ENCODE data around the gene TOR1B. TPM values are rescaled to one million over a fixed set of nuclear protein-coding genes. Genes with fewer than 3 reads are reported as not detected.
"Not testable (repeated sequence)": the region's sequence is repeated elsewhere in the genome, so short reads cannot be mapped to it uniquely, and the experiment has no call there.

TOR1B gene, protein sequence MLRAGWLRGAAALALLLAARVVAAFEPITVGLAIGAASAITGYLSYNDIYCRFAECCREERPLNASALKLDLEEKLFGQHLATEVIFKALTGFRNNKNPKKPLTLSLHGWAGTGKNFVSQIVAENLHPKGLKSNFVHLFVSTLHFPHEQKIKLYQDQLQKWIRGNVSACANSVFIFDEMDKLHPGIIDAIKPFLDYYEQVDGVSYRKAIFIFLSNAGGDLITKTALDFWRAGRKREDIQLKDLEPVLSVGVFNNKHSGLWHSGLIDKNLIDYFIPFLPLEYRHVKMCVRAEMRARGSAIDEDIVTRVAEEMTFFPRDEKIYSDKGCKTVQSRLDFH
- 10 to 100 TPM; 10.7 to 31.4 (median 14.6) TPM for total RNA-seq

DNA sequence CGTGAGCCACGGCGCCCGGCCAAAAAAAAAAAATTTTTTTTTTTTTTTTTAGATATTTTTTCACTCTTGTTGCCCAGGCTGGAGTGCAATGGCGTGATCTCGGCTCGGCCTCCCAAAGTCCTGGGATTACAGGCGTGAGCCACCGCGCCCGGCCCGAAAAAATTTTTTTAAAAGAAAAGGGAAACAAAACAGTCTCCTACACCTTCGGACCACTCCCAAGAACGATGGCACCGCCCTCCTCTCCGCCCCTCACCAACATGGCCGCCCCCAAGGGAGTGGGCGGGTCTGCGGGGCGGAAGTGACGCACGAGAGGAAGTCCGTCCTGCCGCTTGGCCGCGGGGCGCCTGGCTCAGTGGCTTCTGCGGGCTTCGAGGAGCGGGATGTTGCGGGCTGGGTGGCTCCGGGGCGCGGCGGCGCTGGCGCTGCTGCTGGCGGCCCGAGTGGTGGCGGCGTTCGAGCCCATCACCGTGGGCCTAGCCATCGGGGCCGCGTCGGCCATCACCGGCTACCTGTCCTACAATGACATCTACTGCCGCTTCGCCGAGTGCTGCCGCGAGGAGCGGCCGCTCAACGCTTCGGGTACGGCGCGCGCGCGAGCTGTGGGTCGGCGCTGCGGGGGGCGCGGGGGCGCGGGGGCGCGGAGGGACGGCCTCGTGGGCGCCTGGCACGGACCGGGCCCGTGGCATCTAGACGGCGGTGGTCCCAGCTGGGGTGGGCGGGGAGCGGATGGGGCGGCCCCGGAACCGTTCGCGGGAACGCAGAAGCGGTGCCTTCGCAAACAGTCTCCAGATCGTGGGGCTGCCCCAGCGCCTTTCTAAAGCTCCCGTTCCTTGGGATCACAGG, at the start of gene TOR1B:
Gene TOR1B, plus strand, starts transcription at position 352 of the 843 bp plus-strand sequence. Its CDS starts 29 bp downstream, at position 381.
- peaks cover 6 to 7% of the 10 kb centered on the region in 2 donors for H3K4me1 ChIP-seq (replicated peaks in 1 of 2)
- H3K27ac ChIP-seq = peak within 1 kb of the TSS; percentile 24 to 59
- ATAC-seq (replicated peaks in 6 of 8) = peak; percentile 93 to 97 (median 94)
- WGBS, 10 experiments = 0 to 83% (median 3%) methylated on average over 1 to 7 of the region's 93 CpGs; no CpG with 5 or more reads in 3 of the 10 experiments
- in situ Hi-C loops (cut with MboI; ENCODE audit: low pct_unique_long_range_greater_than_20kb in 2 of 9, low sequenced_read_pairs in 9 of 9, unreplicated experiment in 9 of 9) = no loop called here
- peak within 1 kb of the TSS; percentile 59 to 96 (median 80) for H3K4me3 ChIP-seq

DNA sequence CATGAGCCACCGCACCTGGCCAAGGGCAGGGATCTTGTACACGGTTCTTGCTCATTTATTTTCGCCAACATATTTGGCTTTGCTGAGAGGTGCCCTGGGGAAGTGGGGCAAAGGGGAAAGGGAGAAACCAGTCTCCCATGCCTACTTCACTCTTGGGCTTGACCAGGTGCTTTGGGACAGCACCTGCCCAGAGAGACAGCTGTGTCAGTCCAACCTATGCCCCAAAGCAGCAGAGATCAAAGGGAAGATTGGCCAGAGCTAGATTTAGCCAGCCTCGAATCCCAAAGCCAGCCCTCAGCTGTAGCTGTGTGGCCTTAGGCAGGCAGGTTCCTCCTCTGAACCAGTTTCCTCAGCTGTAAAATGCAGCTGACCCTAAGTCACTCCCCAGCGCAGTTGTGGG, 47.8 kb upstream of the TOR1B start:
- H3K4me1 ChIP-seq (replicated peaks in 1 of 2) = peaks cover 10 to 16% of the 10 kb centered on the region in 2 donors
- 60 to 100% (median 88%) methylated on average over 1 to 3 of the region's 5 CpGs; no CpG with 5 or more reads in 6 of the 10 experiments for WGBS, 10 experiments
- in situ Hi-C loops (cut with MboI; ENCODE audit: low pct_unique_long_range_greater_than_20kb in 2 of 9, low sequenced_read_pairs in 9 of 9, unreplicated experiment in 9 of 9) = no loop called here
- H3K27ac ChIP-seq = no peak overlapping the region
- ATAC-seq (replicated peaks in 6 of 8) = no peak
- no peak overlapping the region for H3K4me3 ChIP-seq

DNA sequence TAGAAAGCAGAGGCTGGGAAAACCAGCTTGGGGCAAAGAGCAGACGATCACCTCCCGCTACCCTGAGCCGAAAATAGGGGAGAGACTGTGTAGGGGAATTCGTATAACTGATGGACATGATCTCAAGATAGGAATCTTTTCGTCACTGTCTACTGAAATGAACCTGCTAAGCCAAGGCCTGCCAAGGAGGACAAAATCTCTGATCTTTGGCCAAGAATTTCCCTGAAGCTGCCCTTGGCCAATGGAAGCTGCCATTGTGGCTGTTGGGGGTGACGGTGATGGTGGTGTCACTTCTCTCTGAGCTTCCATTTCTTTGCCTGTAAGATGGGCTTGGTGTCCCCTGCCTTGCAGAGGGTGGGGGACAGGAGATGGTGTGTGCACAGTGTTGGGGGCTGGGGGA, 46.8 kb upstream of the TOR1B start:
- ATAC-seq (replicated peaks in 6 of 8) = no peak
- H3K4me1 ChIP-seq (replicated peaks in 1 of 2) = peaks cover 10 to 16% of the 10 kb centered on the region in 2 donors
- H3K27ac ChIP-seq = no peak overlapping the region
- in situ Hi-C loops (cut with MboI; ENCODE audit: low pct_unique_long_range_greater_than_20kb in 2 of 9, low sequenced_read_pairs in 9 of 9, unreplicated experiment in 9 of 9) = no loop called here
- WGBS, 10 experiments = 90 to 100% (median 96%) methylated on average over 2 to 5 of the region's 6 CpGs; no CpG with 5 or more reads in 4 of the 10 experiments
- no peak overlapping the region for H3K4me3 ChIP-seq

DNA sequence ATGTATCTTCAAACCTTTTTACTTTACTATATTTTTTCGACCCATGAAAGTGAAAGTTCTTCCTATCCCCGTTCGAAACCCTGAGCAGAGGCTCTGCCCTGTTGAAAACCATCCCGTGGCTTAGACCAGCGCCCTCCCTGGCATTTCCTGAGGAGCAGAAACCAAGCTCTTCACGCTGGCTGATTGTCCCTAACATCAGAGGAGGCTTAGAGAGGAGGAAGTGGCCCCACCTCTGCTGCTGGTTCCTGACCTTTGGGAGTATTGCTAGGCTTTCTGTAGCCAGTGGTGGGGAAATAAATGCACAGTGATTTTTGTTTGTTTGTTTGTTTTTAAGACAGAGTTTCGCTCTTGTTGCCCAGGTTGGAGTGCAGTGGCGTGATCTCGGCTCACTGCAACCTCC, 45.9 kb upstream of the TOR1B start:
- in situ Hi-C loops (cut with MboI; ENCODE audit: low pct_unique_long_range_greater_than_20kb in 2 of 9, low sequenced_read_pairs in 9 of 9, unreplicated experiment in 9 of 9) = no loop called here
- no peak for ATAC-seq (replicated peaks in 6 of 8)
- 41 to 80% (median 77%) methylated on average over 1 to 7 of the region's 9 CpGs; no CpG with 5 or more reads in 2 of the 10 experiments for WGBS, 10 experiments
- Histone ChIP-seq H3K27ac (no peak overlapping the region), H3K4me1 (replicated peaks in 1 of 2) (peaks cover 10 to 16% of the 10 kb centered on the region in 2 donors), H3K4me3 (no peak overlapping the region)

DNA sequence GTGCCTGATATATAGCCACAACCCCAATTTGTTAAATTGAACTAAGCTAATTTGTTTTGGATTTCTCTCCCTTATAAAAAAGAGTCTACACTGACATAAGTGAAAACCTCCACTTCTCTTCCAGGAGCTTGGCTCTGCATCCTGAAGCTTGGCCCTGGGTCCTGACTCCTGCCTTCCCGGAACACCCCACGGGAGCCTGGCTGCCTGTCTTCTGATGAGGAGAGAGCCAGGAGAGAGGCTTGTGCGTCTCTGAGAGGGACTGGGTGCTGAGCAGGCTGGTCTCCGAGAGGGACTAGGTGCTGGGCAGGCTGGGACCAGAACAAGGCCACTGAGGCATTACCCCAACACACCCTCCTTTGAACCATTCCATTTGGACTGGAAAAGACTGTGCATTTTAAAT, 43.7 kb upstream of the TOR1B start:
- ATAC-seq (replicated peaks in 6 of 8) = no peak
- Histone ChIP-seq H3K27ac (no peak overlapping the region), H3K4me3 (no peak overlapping the region), H3K4me1 (replicated peaks in 1 of 2) (peaks cover 0 to 3% of the 10 kb centered on the region in 2 donors)
- 20 to 90% (median 80%) methylated on average over 1 to 2 of the region's 4 CpGs; no CpG with 5 or more reads in 5 of the 10 experiments for WGBS, 10 experiments
- in situ Hi-C loops (cut with MboI; ENCODE audit: low pct_unique_long_range_greater_than_20kb in 2 of 9, low sequenced_read_pairs in 9 of 9, unreplicated experiment in 9 of 9) = no loop called here

DNA sequence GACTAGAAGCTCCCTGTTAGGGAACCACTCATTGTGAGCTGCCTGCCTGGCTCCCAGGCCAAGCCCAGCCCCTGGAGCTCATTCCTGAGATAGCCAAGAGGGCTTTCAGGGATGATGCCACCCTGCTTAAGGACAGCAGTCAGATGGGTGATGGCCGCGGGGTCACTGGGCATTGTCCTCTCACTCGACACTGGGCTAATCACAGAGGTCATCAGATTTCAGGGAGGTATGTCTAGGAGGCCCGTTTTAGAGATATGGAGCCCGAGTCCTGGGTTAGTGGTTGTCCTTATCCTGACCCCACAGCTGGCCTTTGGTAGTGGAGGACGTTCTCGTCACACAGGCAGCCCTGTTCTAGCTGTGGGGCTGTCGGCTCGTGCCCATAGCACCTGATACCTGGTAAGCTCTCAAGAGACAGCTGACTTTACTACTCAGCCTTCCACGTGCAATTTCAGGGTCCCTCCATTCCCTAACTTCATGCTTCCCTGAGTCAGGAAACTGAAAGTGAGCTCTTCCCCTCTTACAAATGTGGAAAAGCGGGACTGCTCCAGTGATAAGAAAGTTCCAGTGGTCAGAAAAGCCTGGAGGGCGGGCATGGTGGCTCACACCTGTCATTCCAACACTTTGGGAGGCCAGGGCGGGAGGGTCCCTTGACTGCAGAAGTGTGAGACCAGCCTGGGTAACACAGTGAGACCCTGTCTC, 43.0 kb upstream of the TOR1B start:
- no peak for ATAC-seq (replicated peaks in 6 of 8)
- in situ Hi-C loops (cut with MboI; ENCODE audit: low pct_unique_long_range_greater_than_20kb in 2 of 9, low sequenced_read_pairs in 9 of 9, unreplicated experiment in 9 of 9) = no loop called here
- 58 to 100% (median 77%) methylated on average over 4 to 5 of the region's 13 CpGs; no CpG with 5 or more reads in 7 of the 10 experiments for WGBS, 10 experiments
- H3K4me3 ChIP-seq = no peak overlapping the region
- peaks cover 0 to 3% of the 10 kb centered on the region in 2 donors for H3K4me1 ChIP-seq (replicated peaks in 1 of 2)
- no peak overlapping the region for H3K27ac ChIP-seq

DNA sequence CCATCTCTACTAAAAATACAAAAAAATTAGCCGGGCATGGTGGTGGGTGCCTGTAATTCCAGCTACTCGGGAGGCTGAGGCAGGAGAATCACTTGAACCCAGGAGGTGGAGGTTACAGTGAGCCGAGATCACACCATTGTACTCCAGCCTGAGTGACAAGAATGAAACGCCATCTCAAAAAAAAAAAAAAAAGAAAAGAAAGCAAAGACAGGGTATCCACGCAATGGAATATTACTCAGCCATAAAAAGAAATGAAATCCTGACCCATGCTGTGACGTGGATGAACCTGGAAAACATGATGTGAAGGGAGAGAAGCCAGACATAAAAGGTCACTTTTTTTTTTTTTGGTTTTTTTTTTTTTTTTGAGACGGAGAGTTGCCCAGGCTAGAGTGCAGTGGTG, 42.2 kb upstream of the TOR1B start:
- ATAC-seq (replicated peaks in 6 of 8); H3K4me1 ChIP-seq (replicated peaks in 1 of 2); H3K4me3 ChIP-seq; H3K27ac ChIP-seq; in situ Hi-C loops (cut with MboI; ENCODE audit: low pct_unique_long_range_greater_than_20kb in 2 of 9, low sequenced_read_pairs in 9 of 9, unreplicated experiment in 9 of 9): not testable (repeated sequence)
- WGBS, 10 experiments = 59 to 100% (median 92%) methylated on average over 1 to 6 of the region's 7 CpGs

DNA sequence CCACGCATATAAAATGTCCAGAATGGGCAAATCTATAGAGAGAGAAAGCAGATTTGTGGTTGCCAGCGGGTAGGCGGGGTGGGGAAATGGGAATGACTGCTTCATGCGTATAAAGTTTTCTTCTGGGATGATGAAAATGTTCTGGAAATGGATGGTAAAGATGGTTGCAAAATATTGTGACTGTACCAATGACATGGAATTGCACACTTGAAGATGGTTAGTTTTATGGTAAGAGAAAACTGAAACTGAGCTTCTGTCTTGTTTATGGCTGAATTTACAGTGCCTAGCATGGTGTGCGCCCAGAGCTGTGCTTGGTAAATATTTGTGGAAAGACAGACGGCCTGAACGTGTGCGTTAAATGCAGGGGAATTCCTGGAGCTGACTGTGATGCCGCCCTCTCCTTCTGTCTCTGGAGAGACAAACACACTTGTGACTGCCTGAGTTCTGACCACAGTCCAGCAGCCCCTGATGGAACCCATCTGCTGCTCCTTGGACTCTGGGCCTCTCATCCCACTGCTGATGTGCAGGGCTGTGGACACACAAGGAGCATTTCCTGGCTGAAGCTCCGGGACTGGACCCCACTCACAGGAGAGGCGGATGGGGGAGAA, 41.6 kb upstream of the TOR1B start:
- Histone ChIP-seq H3K27ac (no peak overlapping the region), H3K4me1 (replicated peaks in 1 of 2) (no peaks in the 10 kb centered on the region), H3K4me3 (no peak overlapping the region)
- 7 to 100% (median 75%) methylated on average over 2 to 10 of the region's 11 CpGs; no CpG with 5 or more reads in 2 of the 10 experiments for WGBS, 10 experiments
- peak in 6 of 8 experiments; percentile 19 to 62 (median 47) for ATAC-seq (replicated peaks in 6 of 8)
- in situ Hi-C loops (cut with MboI; ENCODE audit: low pct_unique_long_range_greater_than_20kb in 2 of 9, low sequenced_read_pairs in 9 of 9, unreplicated experiment in 9 of 9) = no loop called here

DNA sequence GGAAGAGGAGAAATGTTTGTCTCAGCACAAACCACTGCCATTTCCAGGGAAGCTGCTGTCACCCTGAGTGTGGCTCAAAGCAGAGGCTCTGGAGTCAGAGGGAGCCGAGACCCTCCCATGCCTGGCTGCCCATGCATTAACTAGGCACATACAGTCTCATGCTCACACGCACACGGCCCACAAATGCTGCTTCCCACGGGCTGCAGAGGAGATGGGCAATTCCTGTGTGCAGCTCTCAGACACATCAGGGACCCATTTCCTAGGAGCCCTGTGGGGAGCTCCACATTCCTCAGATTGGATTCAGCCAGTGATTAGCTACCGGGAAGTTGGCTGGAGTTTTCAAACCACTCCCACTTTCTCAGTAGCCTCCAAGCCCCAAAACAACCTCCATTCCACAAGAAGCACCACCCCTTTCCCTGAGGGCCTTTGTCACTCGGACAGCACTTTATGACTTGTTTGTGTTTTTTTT, 41.0 kb upstream of the TOR1B start:
- H3K27ac ChIP-seq = no peak overlapping the region

DNA sequence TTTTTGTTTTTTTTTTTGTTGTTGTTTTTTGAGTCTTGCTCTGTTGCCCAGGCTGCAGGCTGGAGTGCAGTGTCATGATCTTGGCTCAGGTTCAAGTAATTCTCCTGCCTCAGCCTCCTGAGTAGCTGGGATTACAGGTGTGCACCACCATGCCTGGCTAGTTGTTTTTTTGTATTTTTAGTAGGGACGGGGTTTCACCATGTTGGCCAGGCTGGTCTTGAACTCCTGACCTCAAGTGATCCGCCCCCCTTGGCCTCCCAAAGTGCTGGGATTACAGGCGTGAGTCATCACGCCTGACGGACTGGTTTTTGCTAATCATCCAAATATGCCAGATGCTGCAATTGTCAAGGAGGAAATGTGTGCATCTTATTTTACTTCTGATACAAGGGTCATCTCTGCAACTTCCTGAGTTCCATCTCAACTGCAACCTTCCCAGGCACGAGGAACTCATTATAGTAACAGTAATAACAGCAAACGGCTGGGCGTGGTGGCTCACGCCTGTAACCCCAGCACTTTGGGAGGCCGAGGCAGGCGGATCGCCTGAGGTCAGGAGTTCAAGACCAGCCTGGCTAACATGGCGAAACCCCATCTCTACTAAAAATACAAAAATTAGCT, 40.5 kb upstream of the TOR1B start:
- in situ Hi-C loops (cut with MboI; ENCODE audit: low pct_unique_long_range_greater_than_20kb in 2 of 9, low sequenced_read_pairs in 9 of 9, unreplicated experiment in 9 of 9); H3K4me3 ChIP-seq; H3K27ac ChIP-seq; H3K4me1 ChIP-seq (replicated peaks in 1 of 2): not testable (repeated sequence)
- WGBS, 10 experiments = 0 to 100% (median 80%) methylated on average over 1 to 8 of the region's 13 CpGs; no CpG with 5 or more reads in 5 of the 10 experiments
- peak in 3 of 8 experiments; percentile 33 to 68 (median 64) for ATAC-seq (replicated peaks in 6 of 8)

More for the DNA sequence above, 41.0 kb upstream of the TOR1B start:
- no peaks in the 10 kb centered on the region for H3K4me1 ChIP-seq (replicated peaks in 1 of 2)
- 0 to 70% (median 30%) methylated on average over 1 to 2 of the region's 6 CpGs; no CpG with 5 or more reads in 4 of the 10 experiments for WGBS, 10 experiments
- ATAC-seq (replicated peaks in 6 of 8) = peak in 6 of 8 experiments; percentile 3 to 86 (median 53)
- in situ Hi-C loops (cut with MboI; ENCODE audit: low pct_unique_long_range_greater_than_20kb in 2 of 9, low sequenced_read_pairs in 9 of 9, unreplicated experiment in 9 of 9) = no loop called here
- H3K4me3 ChIP-seq = no peak overlapping the region

DNA sequence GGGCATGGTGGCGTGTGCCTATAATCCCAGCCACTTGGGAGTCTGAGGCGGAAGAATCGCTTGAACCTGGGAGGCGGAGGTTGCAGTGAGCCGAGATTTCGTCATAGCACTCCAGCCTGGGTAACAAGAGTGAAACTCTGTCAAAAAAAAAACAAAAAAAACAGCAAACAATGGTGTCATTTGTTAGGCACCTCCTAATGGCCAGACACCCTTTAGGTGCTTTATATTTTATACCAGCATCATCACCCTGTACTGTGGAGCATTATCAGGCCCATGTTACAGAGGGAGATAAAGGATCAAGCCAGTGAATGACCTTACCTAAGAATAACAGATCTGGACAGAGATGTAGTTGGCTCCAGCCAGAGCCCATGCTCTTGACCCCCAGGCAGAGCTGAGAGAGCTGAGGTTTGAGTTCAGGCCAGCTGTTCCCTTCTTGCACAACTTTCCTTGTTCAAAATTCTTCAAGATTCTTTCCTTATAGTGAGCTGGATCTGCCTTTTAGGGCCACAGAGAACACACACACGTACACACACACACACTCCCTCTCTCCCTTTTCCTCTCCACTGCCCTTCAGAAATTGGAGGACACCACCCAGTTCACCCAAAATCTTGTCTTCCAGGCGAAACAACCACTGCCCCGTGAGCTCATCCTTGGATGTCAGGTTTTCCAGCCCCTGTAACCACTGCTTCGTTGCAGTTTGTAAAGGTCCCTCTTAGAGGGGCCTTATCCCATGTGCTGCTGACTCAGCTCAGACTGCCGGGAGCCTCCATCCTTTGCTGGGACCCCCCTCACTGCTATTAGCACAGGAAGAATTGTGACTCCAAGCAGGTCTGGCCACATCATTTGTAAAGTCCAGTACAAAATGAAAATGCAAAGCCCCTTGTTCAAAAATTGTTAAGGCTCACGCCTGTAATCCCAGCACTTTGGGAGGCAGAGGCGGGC, 39.7 kb upstream of the TOR1B start:
- ATAC-seq (replicated peaks in 6 of 8) = peak in 2 of 8 experiments; percentile 62 to 67
- Histone ChIP-seq H3K27ac (no peak overlapping the region), H3K4me3 (no peak overlapping the region), H3K4me1 (replicated peaks in 1 of 2) (no peaks in the 10 kb centered on the region)
- WGBS, 10 experiments = 32 to 100% (median 69%) methylated on average over 1 to 9 of the region's 13 CpGs; no CpG with 5 or more reads in 1 of the 10 experiments
- in situ Hi-C loops (cut with MboI; ENCODE audit: low pct_unique_long_range_greater_than_20kb in 2 of 9, low sequenced_read_pairs in 9 of 9, unreplicated experiment in 9 of 9) = no loop called here

All from motor neuron (in vitro differentiated cells).